GM19099 (cell line): ENCODE results near the gene PGC.

Source experiments
- POLR2A ChIP-seq: IDR thresholded peaks from 3 replicates; pipeline ENCODE4 v1.6.1; 2011; ENCODE audit warnings: low read depth; ENCODE audit not compliant: insufficient read length; ENCODE audit errors: extremely low read depth

PGC gene

DNA sequence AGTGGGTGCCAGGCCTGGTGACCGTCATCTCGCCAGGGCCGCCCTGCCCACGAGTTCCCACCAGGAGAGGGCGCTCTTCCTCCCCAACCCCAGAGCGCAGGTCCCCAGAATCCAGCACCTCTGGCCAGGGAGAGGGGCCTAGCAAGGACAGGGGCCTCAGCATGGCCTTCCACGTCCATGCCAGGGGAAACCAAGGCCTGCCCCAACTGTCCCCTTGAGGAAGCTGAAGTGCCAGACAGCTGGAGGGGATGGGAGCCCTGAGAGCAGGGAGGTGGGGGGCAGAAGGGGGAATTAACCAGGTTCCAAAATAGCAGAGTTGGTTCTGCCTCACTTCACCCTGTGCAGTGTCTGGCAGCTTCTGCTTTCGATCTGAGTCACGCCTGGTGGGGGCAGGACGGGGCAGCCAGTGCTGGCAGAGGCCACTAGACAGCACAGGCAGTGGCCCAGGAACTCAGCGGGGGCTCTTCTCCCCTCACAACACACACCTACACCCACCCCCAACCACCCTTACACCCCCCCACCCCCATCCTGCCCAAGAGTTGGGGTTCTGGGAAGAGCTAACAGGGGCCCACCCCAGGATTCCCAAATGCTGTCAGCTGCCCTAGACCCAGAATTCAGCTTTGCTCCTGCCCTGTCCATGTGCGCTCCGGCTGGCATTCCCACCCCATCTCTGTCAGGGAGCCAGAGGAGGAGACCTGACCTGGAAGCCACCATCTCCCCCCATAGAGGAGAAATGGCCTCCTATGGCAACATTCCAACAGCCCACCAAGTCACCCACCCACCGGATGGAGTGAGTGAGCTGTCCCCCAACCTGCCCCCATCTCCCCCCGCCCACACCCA, 41.0 kb downstream of the PGC start:
- peak; percentile 34 for TF ChIP-seq POLR2A

DNA sequence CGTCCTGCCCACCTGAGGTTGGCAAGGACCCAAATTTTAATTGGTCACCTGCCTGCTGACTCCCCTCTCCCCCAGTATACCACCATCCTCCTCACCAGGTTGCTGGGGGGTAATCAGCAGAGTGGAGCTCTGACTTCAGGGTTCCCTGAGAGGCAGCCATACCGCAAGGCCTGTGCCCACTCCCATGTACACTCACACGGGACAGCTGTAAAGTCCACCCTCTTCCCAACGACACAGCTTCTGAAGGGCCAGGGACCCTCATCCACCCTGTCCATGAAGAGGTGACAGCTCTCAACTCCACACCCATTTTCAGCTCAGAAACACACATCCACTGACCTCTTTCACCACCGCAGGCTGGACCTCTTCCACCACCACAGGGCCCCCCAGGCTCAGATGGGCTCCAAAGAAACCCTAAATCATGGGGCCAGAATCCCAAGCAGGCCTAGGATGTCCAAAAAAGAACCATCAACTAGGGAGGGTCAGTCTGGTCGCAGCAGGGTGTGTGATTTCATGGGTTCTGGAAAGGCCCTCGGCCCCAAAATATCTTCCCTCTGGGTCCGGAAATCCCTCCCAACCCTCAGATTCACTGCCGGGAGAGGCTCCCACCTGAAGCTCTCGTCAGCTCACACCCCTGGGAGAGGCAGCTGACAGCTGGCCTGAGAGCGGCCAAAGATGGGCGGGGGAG, 41.7 kb downstream of the PGC start:
- no peak for TF ChIP-seq POLR2A

DNA sequence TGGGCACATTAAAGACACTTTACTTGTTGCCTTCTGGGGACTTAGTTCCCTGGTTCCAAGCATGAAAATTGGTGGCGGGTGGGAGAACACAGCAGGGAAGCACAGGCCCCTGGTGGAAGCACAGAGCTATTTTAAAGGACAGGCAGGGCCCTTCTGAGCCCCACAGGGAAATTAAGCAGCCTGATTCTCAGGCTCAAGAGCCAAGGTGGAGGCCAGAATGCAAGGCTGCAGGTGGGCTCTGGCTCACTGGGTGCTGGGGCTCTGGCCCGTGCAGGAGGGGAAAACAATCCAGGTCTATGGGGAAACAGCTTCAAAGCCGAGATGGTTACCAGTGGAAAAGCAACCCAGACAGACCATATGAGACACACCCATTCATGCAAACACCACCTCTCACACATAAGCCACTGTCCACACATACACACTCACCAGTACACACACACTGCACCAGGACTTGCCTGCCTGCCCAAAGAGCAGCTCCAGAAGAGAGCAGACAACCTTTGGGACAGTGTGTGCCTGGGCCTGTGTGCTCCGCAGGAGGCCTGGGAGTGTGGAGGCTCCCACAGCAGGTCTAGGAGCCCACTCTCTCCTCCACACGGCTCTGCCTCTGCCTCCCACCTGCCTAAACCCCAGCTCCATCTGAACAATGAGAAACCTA, 42.4 kb downstream of the PGC start:
- TF ChIP-seq POLR2A = peak; percentile 69

DNA sequence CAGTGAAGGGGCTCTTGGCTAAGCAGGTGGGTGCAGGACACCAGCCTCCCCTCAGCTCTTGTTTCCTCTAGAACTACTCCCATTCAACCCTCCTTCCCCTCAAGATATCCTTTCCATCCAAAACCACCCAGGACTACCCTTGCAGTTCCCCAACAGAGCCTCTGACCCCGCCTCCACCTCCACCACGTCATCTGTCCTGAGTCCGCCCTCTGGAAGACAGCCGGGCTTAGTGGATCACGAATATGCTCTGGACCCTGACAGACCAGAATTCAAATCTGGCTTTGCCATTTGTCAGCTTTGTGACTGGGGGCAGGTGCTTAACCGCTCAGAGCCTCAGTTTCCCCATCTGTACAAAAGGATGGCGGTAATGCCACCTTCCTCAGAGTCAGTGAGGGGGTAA, 43.2 kb downstream of the PGC start:
- peak; percentile 15 for TF ChIP-seq POLR2A

DNA sequence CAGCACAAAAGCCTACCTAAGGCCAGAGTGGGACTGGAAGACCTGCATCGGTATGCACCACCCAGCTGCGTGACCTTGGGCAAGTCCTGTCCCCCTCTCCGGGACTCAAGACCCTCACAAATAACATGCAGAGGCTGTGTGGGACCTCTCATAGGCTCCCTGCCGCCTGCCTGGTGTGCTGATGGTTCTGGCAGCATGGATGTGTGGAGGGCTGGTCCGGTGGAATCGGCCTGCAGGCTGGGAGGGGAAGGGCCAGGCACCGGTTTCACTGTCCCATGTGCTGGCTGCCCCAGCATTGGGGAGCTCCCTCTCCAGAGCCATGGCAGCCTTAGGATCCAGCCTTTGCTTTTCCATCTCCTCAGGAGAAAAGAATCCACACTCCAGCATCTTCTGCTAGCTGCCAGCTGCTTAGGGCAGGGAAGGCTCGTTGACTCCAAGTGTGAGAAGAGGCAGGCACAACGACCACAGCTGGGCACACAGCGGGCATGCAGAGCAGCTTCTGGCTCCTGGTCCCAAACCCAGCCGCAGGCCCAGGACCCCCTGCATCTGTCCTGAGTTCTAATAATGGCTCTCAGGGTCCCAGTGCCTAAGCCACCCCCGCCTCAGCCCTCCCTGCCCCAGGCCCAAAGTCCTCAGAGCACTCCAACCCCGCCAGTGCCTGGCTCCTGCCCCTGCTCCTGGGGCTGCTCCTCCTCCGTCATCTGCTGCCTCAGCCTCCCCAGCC, 44.3 kb downstream of the PGC start:
- TF ChIP-seq POLR2A = no peak

- TF ChIP-seq POLR2A = no peak
Observed at GRCh38 chr6:41702089-41702745, 45.0 kb downstream of the PGC start.

DNA sequence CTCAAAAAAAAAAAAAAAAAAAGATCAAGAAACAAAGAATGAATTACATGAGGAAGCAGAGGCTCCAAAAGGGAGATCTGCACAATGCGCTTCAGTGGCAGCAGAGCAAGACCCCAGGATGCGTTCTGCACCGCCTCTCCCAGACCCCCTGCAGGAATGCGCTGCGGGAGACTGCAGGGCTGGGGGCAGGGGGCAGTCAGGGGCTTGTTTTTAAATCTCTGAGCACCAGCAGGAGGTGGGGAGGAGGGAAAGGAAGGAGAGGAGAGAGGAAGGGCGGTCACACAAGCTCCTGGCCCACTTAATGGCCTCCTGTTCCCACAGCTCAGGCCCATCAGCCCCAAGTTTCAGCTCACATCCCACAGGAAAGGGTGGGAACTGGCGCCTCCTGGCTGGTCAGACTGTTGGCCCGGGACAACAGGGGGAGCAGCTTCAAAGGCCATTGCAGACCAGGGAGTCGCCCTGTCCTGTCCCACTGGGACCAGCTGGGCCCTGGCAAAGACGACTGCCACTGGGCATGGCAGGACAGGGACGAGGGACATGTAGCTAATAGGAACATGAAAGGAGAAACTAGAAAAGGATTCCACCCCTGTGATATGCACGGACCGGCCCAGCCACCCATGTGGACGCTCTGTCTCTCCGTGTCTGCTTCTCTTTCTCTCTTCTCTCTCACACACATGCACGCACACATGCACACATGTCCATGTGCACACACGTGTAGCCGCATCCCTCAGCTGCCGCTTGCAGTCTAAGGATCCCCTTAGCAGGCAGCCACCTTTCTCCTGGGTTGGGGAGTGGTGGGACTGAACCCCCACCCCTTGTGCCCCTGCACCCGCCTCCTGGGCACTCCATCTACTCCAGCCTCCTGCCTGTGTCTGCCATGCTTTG, 46.5 kb downstream of the PGC start:
- TF ChIP-seq POLR2A = no peak

- TF ChIP-seq POLR2A = no peak
Observed at GRCh38 chr6:41699063-41699462, 48.1 kb downstream of the PGC start.

- no peak for TF ChIP-seq POLR2A
Observed at GRCh38 chr6:41697861-41698781, 49.1 kb downstream of the PGC start.

GRCh38 chr6:41696788-41697187, 50.4 kb downstream of the PGC start:
- TF ChIP-seq POLR2A = no peak

DNA sequence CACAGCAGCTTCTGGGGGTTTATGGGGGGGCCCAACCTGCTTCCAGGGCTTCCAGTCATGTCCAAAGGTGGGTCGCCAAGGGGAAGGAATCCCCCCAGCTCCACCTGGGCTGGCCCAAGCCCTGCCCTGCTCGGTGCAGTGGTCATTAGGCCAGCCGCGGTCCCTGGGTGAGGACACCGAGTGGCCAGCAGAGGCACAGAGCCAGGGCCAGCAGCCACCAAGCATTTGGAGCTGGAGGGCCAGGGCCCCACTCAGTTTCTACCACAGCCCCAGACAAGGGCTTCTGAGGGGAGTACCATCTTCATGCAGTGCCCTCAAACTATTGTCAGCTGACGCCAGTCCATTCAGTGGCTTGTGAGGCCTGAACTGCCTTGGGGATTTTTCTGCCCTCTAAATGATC, 51.4 kb downstream of the PGC start:
- TF ChIP-seq POLR2A = no peak

GRCh38 chr6:41694815-41695526, 52.2 kb downstream of the PGC start:
- TF ChIP-seq POLR2A = no peak
